Small intestine (tissue), 7 donors: ENCODE data around the gene ROS1. TPM values are rescaled to one million over a fixed set of nuclear protein-coding genes. Genes with fewer than 3 reads are reported as not detected.

Source experiments
- DNase-seq, 2 donors: peaks; one replicate each; pipeline versions ENCODE4 v3.0.0 to v3.0.0-alpha.2; 2013
- FAIRE-seq: peaks from 2 replicates; lab custom pipeline; 2012; peaks lifted over from hg19 to GRCh38; lab: Jason Lieb, UNC
- H3K27ac ChIP-seq, 3 donors: one replicate each; pipeline ENCODE4 v1.5.1; 2013; ENCODE audit warnings: low read length in 2 of 3, mild to moderate bottlenecking in 2 of 3, control low read depth in 1 of 3, inconsistent platforms in 1 of 3, low read depth in 1 of 3, moderate library complexity in 1 of 3
- H3K27me3 ChIP-seq, 3 donors: one replicate each; pipeline ENCODE4 v1.6.1; 2013; ENCODE audit warnings: low read length in 3 of 3, inconsistent platforms in 1 of 3; ENCODE audit not compliant: control insufficient read depth in 3 of 3, insufficient read depth in 3 of 3
- H3K36me3 ChIP-seq, 3 donors: one replicate each; pipeline ENCODE4 v1.6.1; 2013; ENCODE audit warnings: low read length in 3 of 3, inconsistent platforms in 1 of 3, low read depth in 1 of 3, mild to moderate bottlenecking in 1 of 3, moderate library complexity in 1 of 3; ENCODE audit not compliant: control insufficient read depth in 3 of 3, insufficient read depth in 2 of 3
- H3K4me1 ChIP-seq, 3 donors: one replicate each; pipeline ENCODE4 v1.6.1; 2013; ENCODE audit warnings: low read length in 2 of 3, inconsistent platforms in 1 of 3, low read depth in 1 of 3, mild to moderate bottlenecking in 1 of 3, moderate library complexity in 1 of 3; ENCODE audit not compliant: control insufficient read depth in 3 of 3, insufficient read depth in 2 of 3
- H3K4me3 ChIP-seq, 3 donors: one replicate each; pipeline ENCODE4 v1.5.1; 2013; ENCODE audit warnings: low read length in 3 of 3, control low read depth in 1 of 3, inconsistent platforms in 1 of 3, low read depth in 1 of 3, mild to moderate bottlenecking in 1 of 3, moderate library complexity in 1 of 3
- H3K9me3 ChIP-seq, 2 donors: one replicate each; pipeline ENCODE4 v1.6.1; 2013; ENCODE audit warnings: low read depth in 1 of 2, low read length in 1 of 2; ENCODE audit not compliant: control insufficient read depth in 2 of 2, insufficient read depth in 1 of 2
- WGBS, 3 donors: extraction: QIAGEN DNeasy Blood & Tissue Kit; methylation state at CpG; one replicate each; pipeline ENCODE4 v1.1.7; 2013; 5-methylcytosine and 5-hydroxymethylcytosine counted together
- polyA plus RNA-seq, 4 donors: library from polyadenylated mRNA; stranded (reverse) in 3 of 4; unstranded in 1 of 4; fragments of 200-250 nt in 3 of 4; fragments of 120-200 nt in 1 of 4; gene quantifications; one replicate each; pipeline versions ENCODE4 v1.2.1 to v1.2.3, GENCODE V29; 2013
- donor health status: healthy with polysubstance abuse.
- donor health status: control.
- donor health status: control.
- donor health status: Bipolar disorder and iron deficiency.
- donor health status: healthy.

Gene ROS1
- polyA plus RNA-seq, 4 donors: under 0.01 to 4.9 (median under 0.01) TPM; not detected in 1

- no peak overlapping the region for H3K27ac ChIP-seq
- no peak overlapping the region for H3K4me3 ChIP-seq
- H3K36me3 ChIP-seq: no peaks in the 10 kb centered on the region
- DNase-seq (no peak), FAIRE-seq (no peak)
- no peaks in the 10 kb centered on the region for H3K27me3 ChIP-seq
- H3K9me3 ChIP-seq: no peaks in the 10 kb centered on the region
- H3K4me1 ChIP-seq: no peaks in the 10 kb centered on the region
- 84 to 94% (median 93%) methylated on average over 3 of the region's 3 CpGs for WGBS, 3 donors
Measured at GRCh38 chr6:117307655-117308054, 118.1 kb downstream of the ROS1 start.

- Histone ChIP-seq H3K4me3 (no peak overlapping the region), H3K36me3 (no peaks in the 10 kb centered on the region), H3K27me3 (no peaks in the 10 kb centered on the region), H3K27ac (no peak overlapping the region), H3K4me1 (no peaks in the 10 kb centered on the region), H3K9me3 (no peaks in the 10 kb centered on the region)
- DNase-seq (peak in 1 of 2 donors; percentile 73), FAIRE-seq (no peak)
- WGBS, 3 donors: 24 to 66% (median 35%) methylated on average over 3 of the region's 3 CpGs
Measured at GRCh38 chr6:117306227-117306790, 119.4 kb downstream of the ROS1 start.

GRCh38 chr6:117304446-117304845, 121.3 kb downstream of the ROS1 start:
- 83 to 92% (median 86%) methylated on average over 2 of the region's 2 CpGs for WGBS, 3 donors
- no peak for DNase-seq
- no peaks in the 10 kb centered on the region for H3K9me3 ChIP-seq
- no peaks in the 10 kb centered on the region for H3K36me3 ChIP-seq
- no peak overlapping the region for H3K4me3 ChIP-seq
- FAIRE-seq: no peak
- H3K27ac ChIP-seq: no peak overlapping the region
- no peaks in the 10 kb centered on the region for H3K4me1 ChIP-seq
- no peaks in the 10 kb centered on the region for H3K27me3 ChIP-seq

DNA sequence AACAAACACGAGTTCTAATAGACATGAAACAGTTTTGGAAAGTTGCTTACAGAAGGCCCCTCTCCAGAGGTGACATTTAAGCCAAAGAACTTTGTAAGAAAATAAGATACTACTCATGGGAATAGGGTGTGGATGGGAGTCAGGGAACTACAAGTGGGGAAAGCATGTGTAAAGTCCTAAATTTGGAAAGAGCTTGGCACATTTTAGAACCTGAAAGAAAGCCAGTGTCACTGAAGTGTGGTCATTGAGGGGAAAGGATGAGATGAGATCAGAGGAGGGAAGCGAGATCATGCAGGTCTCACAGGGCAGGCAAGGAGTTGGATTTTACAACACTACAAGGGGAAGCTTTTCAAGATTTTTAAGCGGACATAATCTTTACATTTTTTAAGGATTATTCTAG, 122.4 kb downstream of the ROS1 start:
- Histone ChIP-seq H3K36me3 (no peaks in the 10 kb centered on the region), H3K27ac (no peak overlapping the region), H3K4me1 (no peaks in the 10 kb centered on the region), H3K9me3 (no peaks in the 10 kb centered on the region), H3K4me3 (no peak overlapping the region), H3K27me3 (no peaks in the 10 kb centered on the region)
- FAIRE-seq: no peak
- 71 to 78% (median 74%) methylated on average over 3 of the region's 3 CpGs for WGBS, 3 donors
- no peak for DNase-seq

GRCh38 chr6:117298941-117299340, 126.8 kb downstream of the ROS1 start:
- no peaks in the 10 kb centered on the region for H3K4me1 ChIP-seq
- DNase-seq: no peak
- no peaks in the 10 kb centered on the region for H3K9me3 ChIP-seq
- H3K4me3 ChIP-seq: no peak overlapping the region
- no peaks in the 10 kb centered on the region for H3K27me3 ChIP-seq
- H3K27ac ChIP-seq: no peak overlapping the region
- WGBS, 3 donors: 93 to 96% (median 93%) methylated on average over 3 of the region's 3 CpGs
- FAIRE-seq: no peak
- no peaks in the 10 kb centered on the region for H3K36me3 ChIP-seq

GRCh38 chr6:117290173-117290846, 135.4 kb downstream of the ROS1 start:
- Histone ChIP-seq H3K27ac (no peak overlapping the region), H3K27me3 (no peaks in the 10 kb centered on the region), H3K36me3 (no peaks in the 10 kb centered on the region), H3K9me3 (no peaks in the 10 kb centered on the region), H3K4me1 (no peaks in the 10 kb centered on the region), H3K4me3 (no peak overlapping the region)
- FAIRE-seq: no peak
- WGBS, 3 donors: 32 to 52% (median 49%) methylated on average over 3 of the region's 3 CpGs
- no peak for DNase-seq

GRCh38 chr6:117288083-117288715, 137.5 kb downstream of the ROS1 start:
- no peak for DNase-seq
- 60 to 72% (median 60%) methylated on average over 3 of the region's 3 CpGs for WGBS, 3 donors
- Histone ChIP-seq H3K4me3 (no peak overlapping the region), H3K27ac (no peak overlapping the region), H3K36me3 (no peaks in the 10 kb centered on the region), H3K4me1 (no peaks in the 10 kb centered on the region), H3K27me3 (no peaks in the 10 kb centered on the region), H3K9me3 (no peaks in the 10 kb centered on the region)
- no peak for FAIRE-seq

GRCh38 chr6:117280922-117281321, 144.8 kb downstream of the ROS1 start:
- Histone ChIP-seq H3K4me3 (no peak overlapping the region), H3K27ac (no peak overlapping the region), H3K27me3 (peaks cover 0 to 7% (median 0%) of the 10 kb centered on the region in 3 donors), H3K4me1 (no peaks in the 10 kb centered on the region), H3K36me3 (no peaks in the 10 kb centered on the region), H3K9me3 (no peaks in the 10 kb centered on the region)
- FAIRE-seq (no peak), DNase-seq (peak in 1 of 2 donors; percentile 13)
- 64 to 69% (median 67%) methylated on average over 3 of the region's 3 CpGs for WGBS, 3 donors
